ENCODE measurements around the gene GALNT2.

GALNT2 gene

GRCh38 chr1:230079199-230080024, 12.4 kb downstream of the GALNT2 start:
- no peak for TF ChIP-seq CTCF (IDR thresholded peaks at IDR 0.05)
- no peaks in the 10 kb centered on the region for H3K9me3 ChIP-seq (ENCODE audit: control insufficient read depth, low read length)
- H3K4me1 ChIP-seq = no peaks in the 10 kb centered on the region
- no peak overlapping the region for H3K4me2 ChIP-seq (ENCODE audit: low read length)
- H3K27ac ChIP-seq = no peak overlapping the region
- no peak overlapping the region for H3K9ac ChIP-seq
- H3K4me3 ChIP-seq (ENCODE audit: low read depth, low read length) = no peak overlapping the region
- peaks cover 32% of the 10 kb centered on the region for H3K79me2 ChIP-seq
- no peak overlapping the region for H2AFZ ChIP-seq
- H3K27me3 ChIP-seq (ENCODE audit: control insufficient read depth, insufficient read depth, low read length) = no peaks in the 10 kb centered on the region
- no peaks in the 10 kb centered on the region for H3K36me3 ChIP-seq (ENCODE audit: control insufficient read depth, insufficient read depth, low read length)

- Histone ChIP-seq H3K9ac (no peak overlapping the region), H3K79me2 (peaks cover 28% of the 10 kb centered on the region), H3K27ac (no peak overlapping the region), H3K4me1 (no peaks in the 10 kb centered on the region), H3K4me2 (ENCODE audit: low read length) (no peak overlapping the region), H2AFZ (no peak overlapping the region), H3K27me3 (ENCODE audit: control insufficient read depth, insufficient read depth, low read length) (no peaks in the 10 kb centered on the region), H3K4me3 (ENCODE audit: low read depth, low read length) (no peak overlapping the region), H3K36me3 (ENCODE audit: control insufficient read depth, insufficient read depth, low read length) (no peaks in the 10 kb centered on the region), H3K9me3 (ENCODE audit: control insufficient read depth, low read length) (no peaks in the 10 kb centered on the region)
- no peak for TF ChIP-seq CTCF (IDR thresholded peaks at IDR 0.05)
Measured at GRCh38 chr1:230080822-230081221, 13.8 kb downstream of the GALNT2 start.

GRCh38 chr1:230081751-230082150, 14.7 kb downstream of the GALNT2 start:
- Histone ChIP-seq H3K27me3 (ENCODE audit: control insufficient read depth, insufficient read depth, low read length) (no peaks in the 10 kb centered on the region), H2AFZ (no peak overlapping the region), H3K4me3 (ENCODE audit: low read depth, low read length) (no peak overlapping the region), H3K9me3 (ENCODE audit: control insufficient read depth, low read length) (no peaks in the 10 kb centered on the region), H3K4me1 (no peaks in the 10 kb centered on the region), H3K79me2 (peaks cover 24% of the 10 kb centered on the region), H3K4me2 (ENCODE audit: low read length) (no peak overlapping the region), H3K27ac (no peak overlapping the region), H3K9ac (no peak overlapping the region), H3K36me3 (ENCODE audit: control insufficient read depth, insufficient read depth, low read length) (no peaks in the 10 kb centered on the region)
- TF ChIP-seq CTCF (IDR thresholded peaks at IDR 0.05) = no peak

- H3K27ac ChIP-seq = no peak overlapping the region
- H3K36me3 ChIP-seq (ENCODE audit: control insufficient read depth, insufficient read depth, low read length) = no peaks in the 10 kb centered on the region
- H3K4me1 ChIP-seq = no peaks in the 10 kb centered on the region
- H3K79me2 ChIP-seq = peaks cover 23% of the 10 kb centered on the region
- no peak overlapping the region for H3K9ac ChIP-seq
- H3K27me3 ChIP-seq (ENCODE audit: control insufficient read depth, insufficient read depth, low read length) = no peaks in the 10 kb centered on the region
- H3K4me2 ChIP-seq (ENCODE audit: low read length) = no peak overlapping the region
- H3K9me3 ChIP-seq (ENCODE audit: control insufficient read depth, low read length) = no peaks in the 10 kb centered on the region
- H2AFZ ChIP-seq = no peak overlapping the region
- H3K4me3 ChIP-seq (ENCODE audit: low read depth, low read length) = no peak overlapping the region
- TF ChIP-seq CTCF (IDR thresholded peaks at IDR 0.05) = no peak
Measured at GRCh38 chr1:230082211-230082610, 15.2 kb downstream of the GALNT2 start.

GRCh38 chr1:230083053-230083452, 16.0 kb downstream of the GALNT2 start:
- Histone ChIP-seq H3K36me3 (ENCODE audit: control insufficient read depth, insufficient read depth, low read length) (no peaks in the 10 kb centered on the region), H3K27me3 (ENCODE audit: control insufficient read depth, insufficient read depth, low read length) (no peaks in the 10 kb centered on the region), H3K4me3 (ENCODE audit: low read depth, low read length) (no peak overlapping the region), H3K4me2 (ENCODE audit: low read length) (no peak overlapping the region), H3K9ac (no peak overlapping the region), H3K27ac (no peak overlapping the region), H3K9me3 (ENCODE audit: control insufficient read depth, low read length) (no peaks in the 10 kb centered on the region), H3K79me2 (peaks cover 22% of the 10 kb centered on the region), H2AFZ (no peak overlapping the region), H3K4me1 (no peaks in the 10 kb centered on the region)
- no peak for TF ChIP-seq CTCF (IDR thresholded peaks at IDR 0.05)

All from parathyroid adenoma (tissue), 2 donors.